Parathyroid adenoma (tissue), 2 donors: ENCODE data around the gene MMP17.

Source experiments
- H2AFZ ChIP-seq: fragments of 300-600 bp; sonication (generic); one replicate; pipeline ENCODE4 v1.7.0; 2017; ENCODE audit warnings: antibody characterized with exemption, mild to moderate bottlenecking
- H3K27ac ChIP-seq: fragments of 300-600 bp; sonication (generic); one replicate; pipeline ENCODE4 v1.7.0; 2017
- H3K27me3 ChIP-seq: fragments of 300-600 bp; sonication (generic); one replicate; pipeline ENCODE4 v1.7.0; 2017; ENCODE audit warnings: low read length; ENCODE audit not compliant: control insufficient read depth, insufficient read depth
- H3K36me3 ChIP-seq: fragments of 300-600 bp; sonication (generic); one replicate; pipeline ENCODE4 v1.7.0; 2017; ENCODE audit warnings: low read length; ENCODE audit not compliant: control insufficient read depth, insufficient read depth
- H3K4me1 ChIP-seq: fragments of 300-600 bp; sonication (generic); one replicate; pipeline ENCODE4 v1.7.0; 2017; ENCODE audit warnings: control low read depth
- H3K4me2 ChIP-seq: fragments of 300-600 bp; sonication (generic); one replicate; pipeline ENCODE4 v1.7.0; 2017; ENCODE audit warnings: low read length
- H3K4me3 ChIP-seq: fragments of 300-600 bp; sonication (generic); one replicate; pipeline ENCODE4 v1.7.0; 2017; ENCODE audit warnings: low read depth, low read length
- H3K79me2 ChIP-seq: fragments of 300-600 bp; sonication (generic); one replicate; pipeline ENCODE4 v1.7.0; 2017; ENCODE audit warnings: control low read depth
- H3K9ac ChIP-seq: fragments of 300-600 bp; sonication (generic); one replicate; pipeline ENCODE4 v1.7.0; 2017; ENCODE audit warnings: mild to moderate bottlenecking
- H3K9me3 ChIP-seq: fragments of 300-600 bp; sonication (generic); one replicate; pipeline ENCODE4 v1.7.0; 2017; ENCODE audit warnings: low read length; ENCODE audit not compliant: control insufficient read depth
- CTCF ChIP-seq: fragments of 300-600 bp; sonication (generic); IDR thresholded peaks from one replicate; pipeline ENCODE4 v1.7.0; 2017; ENCODE audit warnings: antibody characterized with exemption, mild to moderate bottlenecking
- donor health status: primary hyperparathyroidism.

MMP17 gene

GRCh38 chr12:131797588-131797934 is 30.6 kb upstream of the MMP17 start:
- Histone ChIP-seq H3K4me2 (no peak overlapping the region), H3K79me2 (no peaks in the 10 kb centered on the region), H3K9ac (no peak overlapping the region), H3K9me3 (no peaks in the 10 kb centered on the region), H3K27me3 (no peaks in the 10 kb centered on the region), H3K4me3 (no peak overlapping the region), H3K36me3 (no peaks in the 10 kb centered on the region), H3K27ac (no peak overlapping the region), H3K4me1 (no peaks in the 10 kb centered on the region), H2AFZ (no peak overlapping the region)
- no peak for TF ChIP-seq CTCF

DNA sequence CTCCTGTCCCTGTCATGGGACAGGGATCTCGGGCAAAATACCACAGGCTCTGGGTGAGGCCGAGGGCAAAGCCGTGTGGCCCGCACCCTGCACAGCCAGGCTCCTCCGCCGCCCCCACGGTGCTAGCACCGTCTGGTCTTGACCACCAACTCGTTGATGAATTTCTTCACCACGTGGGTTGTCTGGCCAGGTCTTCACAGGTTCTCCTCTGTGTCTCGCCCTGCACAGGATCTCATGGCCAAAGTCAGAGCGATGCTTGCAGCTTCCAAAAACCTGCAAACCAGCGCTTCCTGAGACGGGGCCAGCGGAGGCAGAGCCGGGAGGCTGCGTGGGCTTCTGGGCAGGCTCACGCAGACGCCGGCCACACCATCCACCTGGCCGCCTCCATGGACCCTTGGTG is 29.0 kb upstream of the MMP17 start:
- Histone ChIP-seq H3K27me3 (no peaks in the 10 kb centered on the region), H3K9ac (no peak overlapping the region), H3K36me3 (no peaks in the 10 kb centered on the region), H3K4me1 (peaks cover 3% of the 10 kb centered on the region), H3K9me3 (no peaks in the 10 kb centered on the region), H2AFZ (no peak overlapping the region), H3K4me2 (no peak overlapping the region), H3K79me2 (no peaks in the 10 kb centered on the region), H3K27ac (no peak overlapping the region), H3K4me3 (no peak overlapping the region)
- TF ChIP-seq CTCF = no peak

DNA sequence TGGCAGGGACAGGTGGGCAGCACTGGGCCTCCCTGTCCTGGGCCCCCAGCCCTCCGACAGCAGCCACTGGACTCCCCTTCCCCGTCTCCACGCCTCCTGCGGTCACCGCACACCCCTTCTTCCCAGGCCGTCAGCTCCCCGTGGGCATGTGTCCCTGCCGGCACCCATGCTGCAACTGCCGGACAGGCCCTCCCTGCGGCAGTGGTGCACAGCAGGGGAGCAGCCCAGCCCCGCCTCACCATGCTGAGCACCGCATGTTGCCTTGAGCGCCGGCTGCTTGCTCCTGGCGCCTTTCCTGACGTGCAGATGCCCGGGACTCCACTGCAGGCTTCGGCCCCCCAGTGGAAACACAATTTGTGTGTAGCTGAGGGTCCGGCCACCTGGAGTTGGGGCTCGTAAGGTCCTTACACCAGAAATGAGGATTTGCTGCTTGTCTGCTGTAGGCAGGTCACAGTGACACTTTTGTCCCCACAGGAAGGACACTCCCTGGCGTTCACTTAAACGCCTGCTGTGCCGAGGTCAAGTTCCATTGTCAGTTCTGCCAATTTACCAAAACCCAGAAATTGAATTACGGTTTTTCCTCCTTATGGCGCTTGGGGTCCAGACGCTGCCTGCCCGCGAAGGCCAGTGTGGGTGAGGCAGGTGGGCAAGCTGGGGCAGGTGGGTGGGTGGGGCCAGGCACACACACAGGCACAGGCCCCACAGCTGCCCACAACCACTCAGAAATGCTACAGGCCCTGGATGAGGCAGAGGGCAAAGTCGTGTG is 28.2 kb upstream of the MMP17 start:
- H3K9me3 ChIP-seq = no peaks in the 10 kb centered on the region
- H3K9ac ChIP-seq = no peak overlapping the region
- H3K36me3 ChIP-seq = no peaks in the 10 kb centered on the region
- no peak overlapping the region for H3K27ac ChIP-seq
- no peak overlapping the region for H2AFZ ChIP-seq
- H3K4me1 ChIP-seq = peaks cover 3% of the 10 kb centered on the region
- no peaks in the 10 kb centered on the region for H3K27me3 ChIP-seq
- H3K4me2 ChIP-seq = no peak overlapping the region
- H3K4me3 ChIP-seq = no peak overlapping the region
- no peak for TF ChIP-seq CTCF
- H3K79me2 ChIP-seq = no peaks in the 10 kb centered on the region

- no peaks in the 10 kb centered on the region for H3K79me2 ChIP-seq
- no peaks in the 10 kb centered on the region for H3K36me3 ChIP-seq
- no peaks in the 10 kb centered on the region for H3K9me3 ChIP-seq
- H3K27ac ChIP-seq = no peak overlapping the region
- H2AFZ ChIP-seq = no peak overlapping the region
- no peak overlapping the region for H3K9ac ChIP-seq
- TF ChIP-seq CTCF = no peak
- no peaks in the 10 kb centered on the region for H3K27me3 ChIP-seq
- peaks cover 3% of the 10 kb centered on the region for H3K4me1 ChIP-seq
- no peak overlapping the region for H3K4me2 ChIP-seq
- no peak overlapping the region for H3K4me3 ChIP-seq
These were observed 27.5 kb upstream of the MMP17 start for GRCh38 chr12:131800594-131801135.
